SK-N-SH treated with all-trans-retinoic acid at 6 μM for 48 hours (cell line): ENCODE measurements around the gene NRXN2.

ENCODE experiments used
- ATAC-seq: fragments of 200-7000 bp; cut with Tn5 transposase; 3 replicates; pipeline ENCODE4 v1.9.1; 2020; ENCODE audit warnings: mild to moderate bottlenecking, moderate library complexity
- ARNTL ChIP-seq: fragments of 450-650 bp; formaldehyde crosslinking; IDR thresholded peaks from 2 replicates; pipeline ENCODE4 v1.5.0; 2020; ENCODE audit warnings: low read depth, mild to moderate bottlenecking, moderate library complexity, borderline replicate concordance
- BACH2 ChIP-seq: fragments of 250-450 bp; sonication (Bioruptor Pico); IDR thresholded peaks from 2 replicates; pipeline ENCODE4 v1.9.0; 2021; ENCODE audit warnings: mild to moderate bottlenecking, borderline replicate concordance
- CREB5 ChIP-seq: fragments of 250-450 bp; sonication (Bioruptor Pico); IDR thresholded peaks from 2 replicates; pipeline ENCODE4 v1.5.1; 2020; ENCODE audit warnings: low read depth, mild to moderate bottlenecking, moderate library complexity
- CSRNP3 ChIP-seq: fragments of 250-450 bp; sonication (Bioruptor Pico); IDR thresholded peaks from 2 replicates; pipeline ENCODE4 v1.5.1; 2021; ENCODE audit warnings: mild to moderate bottlenecking, moderate library complexity
- GLIS3 ChIP-seq: fragments of 250-450 bp; sonication (Bioruptor Pico); IDR thresholded peaks from 2 replicates; pipeline ENCODE4 v1.5.0; 2020; ENCODE audit warnings: mild to moderate bottlenecking, moderate library complexity
- ISL1 ChIP-seq: fragments of 250-450 bp; sonication (Bioruptor Pico); IDR thresholded peaks from 2 replicates; pipeline ENCODE4 v2.1.2; 2022; ENCODE audit warnings: mild to moderate bottlenecking, moderate library complexity
- OSR1 ChIP-seq: fragments of 250-450 bp; sonication (Bioruptor Pico); IDR thresholded peaks from 2 replicates; pipeline ENCODE4 v1.8.0; 2022; ENCODE audit warnings: moderate library complexity, mild to moderate bottlenecking, inconsistent platforms
- PPARA ChIP-seq: fragments of 250-450 bp; sonication (Bioruptor Pico); IDR thresholded peaks from 2 replicates; pipeline ENCODE4 v1.5.0; 2020; ENCODE audit warnings: mild to moderate bottlenecking, borderline replicate concordance
- SNAI2 ChIP-seq: fragments of 250-450 bp; sonication (Bioruptor Pico); IDR thresholded peaks from 2 replicates; pipeline ENCODE4 v1.5.0; 2020; ENCODE audit warnings: mild to moderate bottlenecking, moderate library complexity
- TCF4 ChIP-seq: fragments of 250-450 bp; sonication (Bioruptor Pico); IDR thresholded peaks from 2 replicates; pipeline ENCODE4 v1.8.0; 2021; ENCODE audit warnings: mild to moderate bottlenecking, moderate library complexity, borderline replicate concordance
- TOX ChIP-seq: fragments of 250-450 bp; sonication (Bioruptor Pico); IDR thresholded peaks from 2 replicates; pipeline ENCODE4 v1.8.0; 2021; ENCODE audit warnings: mild to moderate bottlenecking, moderate library complexity, borderline replicate concordance
- ZC3H10 ChIP-seq: fragments of 250-450 bp; sonication (Bioruptor Pico); IDR thresholded peaks from 2 replicates; pipeline ENCODE4 v1.5.1; 2021; ENCODE audit warnings: mild to moderate bottlenecking, moderate library complexity
- ZFP3 ChIP-seq: fragments of 250-450 bp; sonication (Bioruptor Pico); IDR thresholded peaks from 2 replicates; pipeline ENCODE4 v1.5.0; 2020; ENCODE audit warnings: mild to moderate bottlenecking, moderate library complexity
- ZFP30 ChIP-seq: fragments of 450-650 bp; formaldehyde crosslinking; IDR thresholded peaks from 2 replicates; pipeline ENCODE4 v1.5.0; 2022; ENCODE audit warnings: mild to moderate bottlenecking, moderate library complexity
- ZNF565 ChIP-seq: fragments of 450-650 bp; formaldehyde crosslinking; conservative IDR thresholded peaks from 2 replicates; pipeline ENCODE4 v1.5.0; 2020; ENCODE audit warnings: low read depth, mild to moderate bottlenecking, moderate library complexity
- ZNF70 ChIP-seq: fragments of 450-650 bp; formaldehyde crosslinking; IDR thresholded peaks from 2 replicates; pipeline ENCODE4 v1.5.0; 2020; ENCODE audit warnings: mild to moderate bottlenecking, moderate library complexity
- TF ChIP-seq, protein P1 (sequence below): fragments of 250-450 bp; sonication (Bioruptor Pico); IDR thresholded peaks from 2 replicates; pipeline ENCODE4 v1.5.0; 2020; ENCODE audit warnings: mild to moderate bottlenecking, moderate library complexity
- TF ChIP-seq, protein P2 (sequence below): fragments of 250-450 bp; sonication (Bioruptor Pico); IDR thresholded peaks from 2 replicates; pipeline ENCODE4 v1.8.0; 2021; ENCODE audit warnings: low read depth, mild to moderate bottlenecking, moderate library complexity, borderline replicate concordance
- TF ChIP-seq, protein P3 (sequence below): fragments of 250-450 bp; sonication (Bioruptor Pico); IDR thresholded peaks from 2 replicates; pipeline ENCODE4 v1.8.0; 2020; ENCODE audit warnings: mild to moderate bottlenecking, moderate library complexity, borderline replicate concordance

The NRXN2 gene

DNA sequence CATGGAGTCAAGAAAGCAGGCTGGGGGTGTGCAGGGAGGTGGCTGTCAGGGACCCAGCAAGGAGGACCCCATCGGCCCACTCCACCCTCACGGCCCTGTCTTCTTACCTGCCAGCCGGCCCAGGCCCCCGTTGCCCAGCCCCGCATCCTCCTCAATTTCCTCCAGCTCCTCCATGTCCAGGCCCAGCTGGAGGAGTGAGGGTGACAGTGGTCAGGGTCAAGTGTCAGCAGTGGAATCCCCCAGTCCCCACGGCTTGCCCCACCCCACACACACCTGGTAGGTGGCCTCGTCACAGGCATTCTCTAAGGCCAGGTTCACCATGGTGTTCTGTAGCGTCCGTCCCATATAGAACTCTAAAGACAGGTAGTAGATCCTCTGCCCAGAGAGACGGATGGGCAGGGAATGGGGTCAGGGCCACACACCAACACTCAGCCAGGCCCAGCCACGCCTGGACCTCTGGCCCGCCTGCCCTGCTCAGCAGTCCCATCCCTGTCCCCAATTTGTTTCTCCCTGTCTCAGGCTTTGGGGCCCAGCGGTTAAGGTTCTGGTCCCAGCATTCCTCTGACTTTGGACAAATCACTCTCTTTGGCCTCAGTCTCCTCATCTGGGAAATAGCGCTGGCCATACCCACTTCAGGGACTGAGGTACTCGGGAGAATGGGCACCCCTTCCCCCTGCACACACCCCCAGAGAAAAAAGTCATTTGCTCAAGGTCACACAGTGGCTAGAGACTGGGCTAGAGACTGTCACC lies 35.5 kb upstream of the NRXN2 start:
- no peak for ATAC-seq
- no peak for TF ChIP-seq ISL1 (CRISPR knock-in tag)
- TF ChIP-seq, protein P1, sequence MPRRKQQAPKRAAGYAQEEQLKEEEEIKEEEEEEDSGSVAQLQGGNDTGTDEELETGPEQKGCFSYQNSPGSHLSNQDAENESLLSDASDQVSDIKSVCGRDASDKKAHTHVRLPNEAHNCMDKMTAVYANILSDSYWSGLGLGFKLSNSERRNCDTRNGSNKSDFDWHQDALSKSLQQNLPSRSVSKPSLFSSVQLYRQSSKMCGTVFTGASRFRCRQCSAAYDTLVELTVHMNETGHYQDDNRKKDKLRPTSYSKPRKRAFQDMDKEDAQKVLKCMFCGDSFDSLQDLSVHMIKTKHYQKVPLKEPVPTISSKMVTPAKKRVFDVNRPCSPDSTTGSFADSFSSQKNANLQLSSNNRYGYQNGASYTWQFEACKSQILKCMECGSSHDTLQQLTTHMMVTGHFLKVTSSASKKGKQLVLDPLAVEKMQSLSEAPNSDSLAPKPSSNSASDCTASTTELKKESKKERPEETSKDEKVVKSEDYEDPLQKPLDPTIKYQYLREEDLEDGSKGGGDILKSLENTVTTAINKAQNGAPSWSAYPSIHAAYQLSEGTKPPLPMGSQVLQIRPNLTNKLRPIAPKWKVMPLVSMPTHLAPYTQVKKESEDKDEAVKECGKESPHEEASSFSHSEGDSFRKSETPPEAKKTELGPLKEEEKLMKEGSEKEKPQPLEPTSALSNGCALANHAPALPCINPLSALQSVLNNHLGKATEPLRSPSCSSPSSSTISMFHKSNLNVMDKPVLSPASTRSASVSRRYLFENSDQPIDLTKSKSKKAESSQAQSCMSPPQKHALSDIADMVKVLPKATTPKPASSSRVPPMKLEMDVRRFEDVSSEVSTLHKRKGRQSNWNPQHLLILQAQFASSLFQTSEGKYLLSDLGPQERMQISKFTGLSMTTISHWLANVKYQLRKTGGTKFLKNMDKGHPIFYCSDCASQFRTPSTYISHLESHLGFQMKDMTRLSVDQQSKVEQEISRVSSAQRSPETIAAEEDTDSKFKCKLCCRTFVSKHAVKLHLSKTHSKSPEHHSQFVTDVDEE (CRISPR knock-in tag) = no peak
- TF ChIP-seq CREB5 (CRISPR knock-in tag) = no peak
- TF ChIP-seq CSRNP3 = no peak
- TF ChIP-seq PPARA (CRISPR knock-in tag) = no peak
- no peak for TF ChIP-seq SNAI2
- no peak for TF ChIP-seq TOX (CRISPR knock-in tag)
- TF ChIP-seq, protein P2, sequence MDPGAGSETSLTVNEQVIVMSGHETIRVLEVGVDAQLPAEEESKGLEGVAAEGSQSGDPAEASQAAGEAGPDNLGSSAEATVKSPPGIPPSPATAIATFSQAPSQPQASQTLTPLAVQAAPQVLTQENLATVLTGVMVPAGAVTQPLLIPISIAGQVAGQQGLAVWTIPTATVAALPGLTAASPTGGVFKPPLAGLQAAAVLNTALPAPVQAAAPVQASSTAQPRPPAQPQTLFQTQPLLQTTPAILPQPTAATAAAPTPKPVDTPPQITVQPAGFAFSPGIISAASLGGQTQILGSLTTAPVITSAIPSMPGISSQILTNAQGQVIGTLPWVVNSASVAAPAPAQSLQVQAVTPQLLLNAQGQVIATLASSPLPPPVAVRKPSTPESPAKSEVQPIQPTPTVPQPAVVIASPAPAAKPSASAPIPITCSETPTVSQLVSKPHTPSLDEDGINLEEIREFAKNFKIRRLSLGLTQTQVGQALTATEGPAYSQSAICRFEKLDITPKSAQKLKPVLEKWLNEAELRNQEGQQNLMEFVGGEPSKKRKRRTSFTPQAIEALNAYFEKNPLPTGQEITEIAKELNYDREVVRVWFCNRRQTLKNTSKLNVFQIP (CRISPR knock-in tag) = no peak
- TF ChIP-seq, protein P3, sequence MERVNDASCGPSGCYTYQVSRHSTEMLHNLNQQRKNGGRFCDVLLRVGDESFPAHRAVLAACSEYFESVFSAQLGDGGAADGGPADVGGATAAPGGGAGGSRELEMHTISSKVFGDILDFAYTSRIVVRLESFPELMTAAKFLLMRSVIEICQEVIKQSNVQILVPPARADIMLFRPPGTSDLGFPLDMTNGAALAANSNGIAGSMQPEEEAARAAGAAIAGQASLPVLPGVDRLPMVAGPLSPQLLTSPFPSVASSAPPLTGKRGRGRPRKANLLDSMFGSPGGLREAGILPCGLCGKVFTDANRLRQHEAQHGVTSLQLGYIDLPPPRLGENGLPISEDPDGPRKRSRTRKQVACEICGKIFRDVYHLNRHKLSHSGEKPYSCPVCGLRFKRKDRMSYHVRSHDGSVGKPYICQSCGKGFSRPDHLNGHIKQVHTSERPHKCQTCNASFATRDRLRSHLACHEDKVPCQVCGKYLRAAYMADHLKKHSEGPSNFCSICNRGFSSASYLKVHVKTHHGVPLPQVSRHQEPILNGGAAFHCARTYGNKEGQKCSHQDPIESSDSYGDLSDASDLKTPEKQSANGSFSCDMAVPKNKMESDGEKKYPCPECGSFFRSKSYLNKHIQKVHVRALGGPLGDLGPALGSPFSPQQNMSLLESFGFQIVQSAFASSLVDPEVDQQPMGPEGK = no peak
- TF ChIP-seq OSR1 = no peak
- no peak for TF ChIP-seq ZFP3 (CRISPR knock-in tag)
- TF ChIP-seq ZFP30 (CRISPR knock-in tag) = no peak

- TF ChIP-seq ZC3H10 (CRISPR knock-in tag) = no peak
- no peak for TF ChIP-seq ZNF70
- no peak for TF ChIP-seq SNAI2
- no peak for TF ChIP-seq ARNTL
- no peak for ATAC-seq
These were observed 34.7 kb upstream of the NRXN2 start for GRCh38 chr11:64757549-64758329.

DNA sequence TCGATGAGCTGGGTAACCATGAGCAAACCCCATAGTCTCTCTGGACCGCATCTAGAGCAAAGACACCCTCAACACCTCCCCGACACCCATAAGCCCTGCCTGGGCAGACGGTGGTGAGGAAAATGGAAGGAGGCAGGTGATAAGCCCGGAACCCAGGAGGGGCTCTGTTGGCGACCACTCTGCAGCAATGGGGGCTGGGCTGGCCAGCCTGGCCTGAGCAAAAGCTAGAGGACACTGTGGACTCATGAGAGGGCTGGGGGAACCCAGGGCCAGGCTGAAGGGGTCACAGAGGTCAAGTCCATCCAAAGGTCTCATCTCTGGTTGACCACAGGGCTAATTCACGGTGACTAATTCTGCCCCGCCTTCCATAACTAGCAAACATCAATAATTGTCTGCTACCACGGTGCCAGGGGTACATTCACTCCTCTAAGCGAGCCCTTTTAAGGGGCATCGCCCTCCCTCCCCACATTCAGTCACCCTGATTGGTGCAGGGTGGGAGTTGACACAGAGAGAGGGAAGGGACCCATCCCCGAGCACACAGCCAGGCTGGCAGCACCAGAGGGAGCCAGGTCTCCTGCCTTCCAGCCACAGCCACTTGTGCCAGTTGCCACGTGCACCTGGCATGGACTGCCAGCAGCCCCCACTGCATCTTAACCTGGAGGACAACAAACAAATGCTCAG lies 32.8 kb upstream of the NRXN2 start:
- TF ChIP-seq GLIS3 (CRISPR knock-in tag) = no peak
- no peak for TF ChIP-seq ZC3H10 (CRISPR knock-in tag)
- no peak for TF ChIP-seq BACH2 (CRISPR knock-in tag)
- TF ChIP-seq ZNF565 = no peak
- no peak for TF ChIP-seq CREB5 (CRISPR knock-in tag)
- no peak for TF ChIP-seq TCF4 (CRISPR knock-in tag)
- no peak for ATAC-seq
